HCT116 (cell line): ENCODE results near the gene NFE2L2. TPM values are rescaled to one million over a fixed set of nuclear protein-coding genes. Genes with fewer than 3 reads are reported as not detected.

Experiments
- ATAC-seq: fragments of 200-7000 bp; cut with Tn5 transposase; 2 replicates; pipeline ENCODE4 v1.9.1; 2020; ENCODE audit warnings: mild to moderate bottlenecking, moderate library complexity
- BruUV-seq: library from RNA; stranded (reverse); fragments of 400-500 nt; replicated peaks from 2 replicates; lab custom pipeline; 2021; lab: Mats Ljungman, UMichigan
- CTCF ChIA-PET: fragments of 300-600 bp; sonication (Branson Sonifier 250); formaldehyde crosslinking; loops from one replicate; lab custom pipeline; 2021; ENCODE audit warnings: antibody characterized with exemption; lab: Charles Lee
- POLR2A ChIA-PET: fragments of 300-600, 350-600 bp; sonication (Branson Sonifier 250); formaldehyde crosslinking; loops from one replicate; lab custom pipeline; 2021; ENCODE audit warnings: antibody characterized with exemption; lab: Charles Lee
- RAD21 ChIA-PET, 2 experiments: fragments of 300-600 bp; sonication (Branson Sonifier 250); formaldehyde crosslinking; loops; one replicate each; lab custom pipeline; 2023; ENCODE audit warnings: low total read pairs in 2 of 2; ENCODE audit not compliant: uncharacterized antibody in 2 of 2, unreplicated experiment in 2 of 2, low non-redundant PET in 1 of 2; lab: Charles Lee
- DNase-seq: peaks from one replicate; pipeline ENCODE4 v3.0.0-alpha.2; 2010; ENCODE audit warnings: low read depth, low spot score
- H2AFZ ChIP-seq: fragments of 200-600 bp; shearing (Covaris generic), sonication (generic); 2 replicates; pipeline ENCODE4 v1.6.1; 2017; ENCODE audit warnings: low read depth, mixed run types, mixed read lengths, antibody characterized with exemption, low read length; ENCODE audit not compliant: poor library complexity, severe bottlenecking
- H3K27ac ChIP-seq: 2 replicates; pipeline ENCODE4 v1.5.1; 2012; ENCODE audit warnings: low read depth, low read length
- H3K27me3 ChIP-seq: fragments of 200-600 bp; sonication (generic); 2 replicates; pipeline ENCODE4 v1.6.1; 2016; ENCODE audit warnings: mixed run types, low read length, mixed read lengths; ENCODE audit not compliant: insufficient read depth
- H3K36me3 ChIP-seq, 2 experiments: fragments of 200-500 bp in 1 of 2; fragments of 200-600 bp in 1 of 2; sonication (Bioruptor generic) in 1 of 2; sonication (generic) in 1 of 2; 2 replicates each; pipeline versions ENCODE4 v1.5.1 to v1.6.1; 2014 to 2016; ENCODE audit warnings: low read length in 2 of 2, inconsistent platforms in 1 of 2, mixed read lengths in 1 of 2, mixed run types in 1 of 2; ENCODE audit not compliant: insufficient read depth in 2 of 2, control insufficient read depth in 1 of 2
- H3K4me1 ChIP-seq, 2 experiments: fragments of 200-600 bp in 1 of 2; sonication (generic) in 1 of 2; 2 replicates each; pipeline versions ENCODE4 v1.5.1 to v1.6.1; 2012 to 2017; ENCODE audit warnings: low read length in 2 of 2, inconsistent platforms in 1 of 2, mild to moderate bottlenecking in 1 of 2, mixed read lengths in 1 of 2, mixed run types in 1 of 2, moderate library complexity in 1 of 2; ENCODE audit not compliant: insufficient read depth in 2 of 2, control insufficient read depth in 1 of 2
- H3K4me2 ChIP-seq: fragments of 200-600 bp; sonication (generic); 2 replicates; pipeline ENCODE4 v1.6.1; 2017; ENCODE audit warnings: mixed run types, low read length, mixed read lengths
- H3K4me3 ChIP-seq, 2 experiments: fragments of 200-600 bp in 1 of 2; sonication (generic) in 1 of 2; replicated peaks in 1 of 2; 2 replicates each; pipeline ENCODE4 v1.5.1; 2011 to 2016; ENCODE audit warnings: low read length in 2 of 2, control low read depth in 1 of 2, low read depth in 1 of 2, mild to moderate bottlenecking in 1 of 2, mixed read lengths in 1 of 2, mixed run types in 1 of 2
- H3K79me2 ChIP-seq: fragments of 200-600 bp; sonication (generic); 2 replicates; pipeline ENCODE4 v1.6.1; 2017; ENCODE audit warnings: mild to moderate bottlenecking, mixed run types, low read length, moderate library complexity, mixed read lengths; ENCODE audit not compliant: insufficient read depth
- H3K9ac ChIP-seq: fragments of 200-600 bp; sonication (generic); 2 replicates; pipeline ENCODE4 v1.6.1; 2016; ENCODE audit warnings: low read length, mixed read lengths
- H3K9me2 ChIP-seq: fragments of 200-600 bp; sonication (generic), shearing (Covaris generic); 2 replicates; pipeline ENCODE4 v1.6.1; 2017; ENCODE audit warnings: mixed run types, mild to moderate bottlenecking, moderate library complexity; ENCODE audit not compliant: insufficient read depth
- H3K9me3 ChIP-seq, 2 experiments: fragments of 200-500 bp in 1 of 2; fragments of 200-600 bp in 1 of 2; sonication (Bioruptor generic) in 1 of 2; sonication (generic) in 1 of 2; 2 replicates each; pipeline ENCODE4 v1.6.1; 2014 to 2017; ENCODE audit warnings: low read length in 2 of 2, mixed read lengths in 2 of 2, inconsistent platforms in 1 of 2, low read depth in 1 of 2, mild to moderate bottlenecking in 1 of 2, mixed run types in 1 of 2, moderate library complexity in 1 of 2; ENCODE audit not compliant: control insufficient read depth in 1 of 2, insufficient read depth in 1 of 2
- H4K20me1 ChIP-seq: fragments of 200-600 bp; sonication (generic), shearing (Covaris generic); 2 replicates; pipeline ENCODE4 v1.6.1; 2017; ENCODE audit warnings: mixed run types, mild to moderate bottlenecking, moderate library complexity; ENCODE audit not compliant: insufficient read depth
- CBX3 ChIP-seq: IDR thresholded peaks from 2 replicates; pipeline ENCODE4 v1.6.1; 2012; ENCODE audit warnings: low read depth
- CEBPB ChIP-seq: IDR thresholded peaks from 2 replicates; pipeline ENCODE4 v1.6.1; 2012; ENCODE audit warnings: low read depth
- EGR1 ChIP-seq: IDR thresholded peaks from 2 replicates; pipeline ENCODE4 v1.6.1; 2012; ENCODE audit warnings: low read depth
- JUND ChIP-seq: IDR thresholded peaks from 2 replicates; pipeline ENCODE4 v1.6.1; 2012
- RAD21 ChIP-seq: IDR thresholded peaks from 2 replicates; pipeline ENCODE4 v1.6.1; 2012; ENCODE audit warnings: low read depth, mild to moderate bottlenecking
- REST ChIP-seq: IDR thresholded peaks from 2 replicates; pipeline ENCODE4 v1.6.1; 2012; ENCODE audit warnings: low read depth
- SIN3A ChIP-seq: IDR thresholded peaks from 2 replicates; pipeline ENCODE4 v1.6.1; 2012; ENCODE audit warnings: low read depth
- SRF ChIP-seq: IDR thresholded peaks from 2 replicates; pipeline ENCODE4 v1.6.1; 2012; ENCODE audit warnings: low read depth
- TCF7L2 ChIP-seq: IDR thresholded peaks from 2 replicates; pipeline ENCODE4 v1.7.0; 2011; ENCODE audit warnings: borderline replicate concordance, inconsistent platforms; ENCODE audit not compliant: insufficient read depth, insufficient read length; ENCODE audit errors: extremely low read depth
- ZBTB33 ChIP-seq: IDR thresholded peaks from 2 replicates; pipeline ENCODE4 v1.6.1; 2011; ENCODE audit warnings: mild to moderate bottlenecking, low read length, moderate library complexity; ENCODE audit not compliant: insufficient replicate concordance; ENCODE audit errors: extremely low read depth
- ZNF274 ChIP-seq: fragments of 200-500 bp; sonication (Bioruptor generic); IDR thresholded peaks from 2 replicates; pipeline ENCODE4 v1.6.1; 2014; ENCODE audit warnings: mild to moderate bottlenecking, low read depth, low read length, inconsistent platforms
- intact Hi-C: fragments of 100-400 bp; cut with micrococcal nuclease; formaldehyde crosslinking; loops from 2 replicates; pipeline ENCODE4 v1.10.0; 2022
- total RNA-seq: library from RNA; stranded (reverse); gene quantifications from one replicate; pipeline ENCODE4 v1.2.1, GENCODE V29; 2021; ENCODE audit not compliant: unreplicated experiment

Gene NFE2L2
- total RNA-seq, 1 experiment from 2014 or later, result 106 TPM

- CTCF ChIA-PET, result no interaction called here
- Histone ChIP-seq H3K9me3 (no peaks in the 10 kb centered on the region), H3K36me3 (no peaks in the 10 kb centered on the region), H3K4me1 (no peaks in the 10 kb centered on the region), H3K27ac (no peak overlapping the region), H4K20me1 (no peaks in the 10 kb centered on the region), H3K9ac (no peak overlapping the region), H2AFZ (no peak overlapping the region), H3K4me2 (no peak overlapping the region), H3K79me2 (no peaks in the 10 kb centered on the region), H3K9me2 (no peaks in the 10 kb centered on the region), H3K27me3 (no peaks in the 10 kb centered on the region), H3K4me3 (no peak overlapping the region)
- POLR2A ChIA-PET, result no interaction called here
- ATAC-seq (no peak), DNase-seq (no peak)
- no TSS peak for BruUV-seq
- RAD21 ChIA-PET, result no interaction called here
- intact Hi-C loops, result no loop called here
- TF ChIP-seq SRF (no peak), ZBTB33 (no peak), JUND (no peak), RAD21 (no peak), TCF7L2 (no peak), SIN3A (no peak), ZNF274 (no peak), REST (no peak), CEBPB (no peak), CBX3 (no peak), EGR1 (no peak)
These were observed 48.7 kb upstream of the NFE2L2 start for GRCh38 chr2:177313162-177313781.
